ENCODE data around the gene CRCP.
A peak's percentile ranks its signal among the peaks of the same experiment; 100 is the strongest.

DNA sequence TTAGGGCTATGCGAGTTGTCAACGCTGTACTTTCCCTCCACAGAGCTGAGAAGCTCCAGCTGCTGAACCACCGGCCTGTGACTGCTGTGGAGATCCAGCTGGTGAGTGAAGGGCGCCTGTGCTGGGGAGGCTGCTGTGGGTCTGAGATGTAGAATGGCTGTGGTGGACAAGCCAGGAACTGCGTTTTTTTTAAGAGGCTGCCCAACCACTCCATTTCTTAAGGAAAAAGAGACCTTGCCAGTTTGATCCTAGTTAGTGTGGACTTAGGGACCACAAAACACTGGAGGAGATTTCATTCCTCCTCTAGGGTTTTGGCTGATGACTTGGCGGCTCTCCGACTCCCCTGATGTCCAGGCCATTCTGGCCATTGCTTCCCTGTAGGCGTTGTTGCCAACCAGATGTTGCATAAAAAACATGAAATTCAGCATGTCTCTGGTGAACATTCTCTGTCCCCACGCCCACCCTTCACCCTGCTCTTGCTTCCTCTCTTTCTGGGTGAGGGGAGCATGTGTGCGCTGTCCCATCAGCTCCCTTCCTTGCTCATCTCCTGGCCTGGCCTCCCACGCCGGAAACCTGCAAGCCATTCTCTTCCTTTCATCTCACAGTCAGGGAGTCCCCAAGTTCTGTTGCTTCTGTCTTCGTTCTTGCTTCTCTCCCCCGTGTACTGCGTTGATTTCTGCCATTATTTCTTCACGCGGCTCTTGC lies 30.9 kb downstream of the CRCP start:
- TF ChIP-seq POLR2AphosphoS5 (IDR thresholded peaks at IDR 0.05) (peak; percentile 13 to 45 (median 22)), POLR2A (IDR thresholded peaks at IDR 0.05) (no peak)
- TF ChIP-seq, protein P1, sequence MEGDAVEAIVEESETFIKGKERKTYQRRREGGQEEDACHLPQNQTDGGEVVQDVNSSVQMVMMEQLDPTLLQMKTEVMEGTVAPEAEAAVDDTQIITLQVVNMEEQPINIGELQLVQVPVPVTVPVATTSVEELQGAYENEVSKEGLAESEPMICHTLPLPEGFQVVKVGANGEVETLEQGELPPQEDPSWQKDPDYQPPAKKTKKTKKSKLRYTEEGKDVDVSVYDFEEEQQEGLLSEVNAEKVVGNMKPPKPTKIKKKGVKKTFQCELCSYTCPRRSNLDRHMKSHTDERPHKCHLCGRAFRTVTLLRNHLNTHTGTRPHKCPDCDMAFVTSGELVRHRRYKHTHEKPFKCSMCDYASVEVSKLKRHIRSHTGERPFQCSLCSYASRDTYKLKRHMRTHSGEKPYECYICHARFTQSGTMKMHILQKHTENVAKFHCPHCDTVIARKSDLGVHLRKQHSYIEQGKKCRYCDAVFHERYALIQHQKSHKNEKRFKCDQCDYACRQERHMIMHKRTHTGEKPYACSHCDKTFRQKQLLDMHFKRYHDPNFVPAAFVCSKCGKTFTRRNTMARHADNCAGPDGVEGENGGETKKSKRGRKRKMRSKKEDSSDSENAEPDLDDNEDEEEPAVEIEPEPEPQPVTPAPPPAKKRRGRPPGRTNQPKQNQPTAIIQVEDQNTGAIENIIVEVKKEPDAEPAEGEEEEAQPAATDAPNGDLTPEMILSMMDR (IDR thresholded peaks at IDR 0.05) = no peak

All from stomach (tissue), 4 donors.